Measurements from ENCODE around the gene CORO1C.
"Not testable (repeated sequence)": the region's sequence is repeated elsewhere in the genome, so short reads cannot be mapped to it uniquely, and the experiment has no call there.

CORO1C gene

DNA sequence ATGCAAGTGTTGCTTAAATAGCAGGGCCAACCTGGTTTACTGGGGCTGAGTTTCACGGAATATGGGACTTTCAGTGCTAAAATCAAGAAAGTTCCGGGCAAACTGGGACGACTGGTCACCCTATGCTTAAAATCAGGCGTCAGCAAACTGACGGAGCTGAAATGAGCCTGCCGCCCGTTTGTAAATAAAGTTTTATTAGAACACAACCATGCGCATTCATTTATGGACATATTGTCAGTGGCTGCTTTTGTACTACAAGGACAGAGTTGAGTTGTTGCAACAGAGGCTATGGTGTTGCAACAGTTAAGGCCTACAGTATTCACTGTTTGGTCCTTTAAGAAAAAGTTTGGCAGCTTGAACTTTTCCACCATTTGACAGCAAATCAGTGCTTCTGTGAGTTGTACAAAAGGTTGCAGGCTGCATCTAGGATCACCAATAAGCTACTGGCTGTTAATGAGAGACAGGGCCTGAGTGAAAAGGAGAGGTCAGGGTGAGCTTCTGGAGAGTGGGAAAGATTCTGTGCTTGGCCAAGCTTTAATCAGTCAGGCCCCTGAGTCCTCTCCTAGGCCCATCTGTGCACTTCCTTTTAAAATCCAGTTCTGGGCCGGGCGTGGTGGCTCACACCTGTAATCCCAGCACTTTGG, 111.0 kb downstream of the CORO1C start:
- in situ Hi-C loops (cut with HindIII; ENCODE audit: low sequenced_read_pairs) = no loop called here

DNA sequence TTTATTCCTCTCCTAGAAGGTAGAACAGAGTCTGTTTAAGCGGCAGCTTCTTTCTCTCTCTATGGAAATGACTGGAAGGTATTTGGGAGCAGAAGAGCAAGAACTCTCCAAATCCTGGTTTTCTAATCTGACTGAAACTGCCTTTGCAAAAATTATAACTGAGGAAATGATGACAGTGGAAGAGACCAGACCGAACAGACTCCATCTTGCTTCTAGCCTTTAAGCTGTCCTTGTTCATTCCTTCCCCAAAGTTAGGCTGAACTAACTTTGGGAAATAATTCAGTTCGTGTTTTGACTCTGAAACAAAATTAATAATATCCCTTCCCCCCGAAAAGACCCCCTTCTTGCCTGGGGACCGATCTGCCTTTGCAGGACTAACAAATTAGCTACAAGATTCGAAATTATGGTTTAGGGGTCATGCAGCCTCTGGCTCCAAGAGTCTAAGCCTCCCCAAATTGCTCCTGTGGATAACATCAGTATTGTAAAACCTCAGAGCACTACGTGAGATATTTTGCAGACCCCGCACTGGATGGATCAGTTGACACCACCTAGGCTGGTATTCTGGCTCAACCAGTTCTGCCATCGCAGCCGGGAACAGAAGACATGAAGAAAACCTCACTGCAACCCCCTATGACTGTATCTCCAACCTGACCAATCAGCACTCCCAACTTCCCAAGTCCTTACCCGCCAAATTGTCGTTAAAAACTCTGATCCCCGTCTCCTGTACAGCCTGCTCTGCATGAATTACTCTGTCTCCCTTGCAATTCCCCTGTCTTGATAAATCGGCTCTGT, 111.8 kb downstream of the CORO1C start:
- in situ Hi-C loops (cut with HindIII; ENCODE audit: low sequenced_read_pairs) = no loop called here

GRCh38 chr12:108618953-108619274, 112.4 kb downstream of the CORO1C start:
- in situ Hi-C loops (cut with HindIII; ENCODE audit: low sequenced_read_pairs) = not testable (repeated sequence)

- in situ Hi-C loops (cut with HindIII; ENCODE audit: low sequenced_read_pairs) = no loop called here
Measured at GRCh38 chr12:108618079-108618952, 113.0 kb downstream of the CORO1C start.

DNA sequence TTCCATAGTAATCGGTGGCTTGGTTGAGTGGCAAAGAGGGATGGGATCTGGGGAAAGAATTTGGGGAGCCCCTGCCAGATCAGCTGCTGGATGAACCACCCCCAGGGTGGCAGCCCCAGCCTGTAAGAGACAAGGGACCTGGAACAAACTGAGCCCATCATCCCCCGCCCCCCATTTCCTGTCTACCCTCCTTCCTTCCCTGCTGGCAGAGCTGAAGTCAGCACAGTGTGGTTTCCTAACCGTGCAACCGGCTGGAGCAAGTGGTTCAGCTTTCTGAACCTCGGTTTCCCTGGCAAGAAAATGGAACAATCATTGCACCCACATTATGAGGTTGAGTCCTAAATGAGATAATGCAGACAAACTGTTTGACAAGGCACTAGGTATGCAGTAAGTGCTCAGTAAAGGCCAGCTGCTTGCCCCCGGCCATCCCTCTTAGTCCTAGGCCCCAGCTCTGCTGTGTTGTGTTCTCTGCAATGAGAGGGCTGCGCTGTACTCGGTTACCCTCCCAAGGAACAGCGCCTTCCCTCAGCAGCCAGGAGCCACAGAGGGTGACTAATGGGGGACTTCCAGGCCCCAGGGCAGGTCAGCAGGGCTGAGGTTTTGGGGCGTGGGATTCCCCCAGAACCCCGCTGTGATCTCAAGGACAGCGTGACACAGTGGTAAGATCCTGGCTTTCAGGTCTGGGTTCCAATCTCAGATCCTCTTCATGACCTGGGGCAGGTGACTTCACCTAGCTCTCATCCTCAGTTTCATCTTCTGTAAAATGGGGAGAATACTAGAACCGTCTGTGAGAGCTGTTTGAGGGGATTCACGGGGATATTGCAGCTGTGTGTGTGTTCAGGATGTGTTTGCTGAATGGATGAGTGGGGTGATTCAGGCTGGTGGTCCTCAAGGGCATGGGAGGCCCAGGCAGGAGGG, 114.1 kb downstream of the CORO1C start:
- in situ Hi-C loops (cut with HindIII; ENCODE audit: low sequenced_read_pairs) = no loop called here

DNA sequence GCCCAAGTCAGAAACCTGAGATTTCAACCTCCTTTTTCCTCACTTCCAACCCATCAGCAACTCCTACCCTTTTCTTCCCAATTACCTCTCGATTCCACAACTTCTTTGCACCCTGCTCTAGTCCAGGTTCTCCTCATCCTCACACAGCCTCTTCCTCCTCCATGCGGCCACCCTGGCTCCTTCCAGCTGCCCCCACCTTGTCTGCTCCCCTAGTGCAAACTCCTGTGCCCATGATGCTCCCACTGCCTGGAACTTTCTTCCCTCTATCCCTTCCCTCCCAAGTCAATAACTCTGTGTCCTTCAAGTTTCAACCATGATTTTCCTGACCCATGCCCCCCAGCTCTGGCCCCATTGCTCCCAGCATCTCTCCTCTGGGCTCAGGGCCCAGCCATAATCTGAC, 115.0 kb downstream of the CORO1C start:
- in situ Hi-C loops (cut with HindIII; ENCODE audit: low sequenced_read_pairs) = no loop called here

GRCh38 chr12:108615918-108616317, 115.4 kb downstream of the CORO1C start:
- in situ Hi-C loops (cut with HindIII; ENCODE audit: low sequenced_read_pairs) = no loop called here

DNA sequence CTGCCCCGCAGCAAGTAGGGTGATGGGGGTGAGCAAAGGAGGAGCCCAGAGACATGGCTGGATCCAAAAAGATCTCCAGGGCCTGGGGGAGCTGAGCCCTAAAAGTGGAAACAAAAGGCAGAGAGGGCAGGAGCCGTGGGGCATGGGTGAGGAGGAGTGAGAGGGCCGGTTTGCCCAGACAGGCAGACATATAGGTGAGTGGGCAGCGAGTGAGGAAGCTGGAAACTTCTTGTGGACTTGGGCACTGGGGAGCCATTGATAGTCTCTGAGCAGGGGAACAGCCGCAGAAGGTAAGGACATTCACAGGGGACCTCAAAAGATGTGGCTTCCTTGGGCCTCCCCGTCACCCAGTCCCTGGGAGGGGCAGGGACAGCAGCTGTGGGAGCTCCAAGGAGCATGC, 116.7 kb downstream of the CORO1C start:
- in situ Hi-C loops (cut with HindIII; ENCODE audit: low sequenced_read_pairs) = no loop called here

- in situ Hi-C loops (cut with HindIII; ENCODE audit: low sequenced_read_pairs) = no loop called here
Measured at GRCh38 chr12:108614041-108614440, 117.3 kb downstream of the CORO1C start.

- in situ Hi-C loops (cut with HindIII; ENCODE audit: low sequenced_read_pairs) = no loop called here
Measured at GRCh38 chr12:108613548-108613947, 117.8 kb downstream of the CORO1C start.

GRCh38 chr12:108612788-108613282, 118.5 kb downstream of the CORO1C start:
- in situ Hi-C loops (cut with HindIII; ENCODE audit: low sequenced_read_pairs) = no loop called here

- in situ Hi-C loops (cut with HindIII; ENCODE audit: low sequenced_read_pairs) = no loop called here
Measured at GRCh38 chr12:108611884-108612415, 119.4 kb downstream of the CORO1C start.

DNA sequence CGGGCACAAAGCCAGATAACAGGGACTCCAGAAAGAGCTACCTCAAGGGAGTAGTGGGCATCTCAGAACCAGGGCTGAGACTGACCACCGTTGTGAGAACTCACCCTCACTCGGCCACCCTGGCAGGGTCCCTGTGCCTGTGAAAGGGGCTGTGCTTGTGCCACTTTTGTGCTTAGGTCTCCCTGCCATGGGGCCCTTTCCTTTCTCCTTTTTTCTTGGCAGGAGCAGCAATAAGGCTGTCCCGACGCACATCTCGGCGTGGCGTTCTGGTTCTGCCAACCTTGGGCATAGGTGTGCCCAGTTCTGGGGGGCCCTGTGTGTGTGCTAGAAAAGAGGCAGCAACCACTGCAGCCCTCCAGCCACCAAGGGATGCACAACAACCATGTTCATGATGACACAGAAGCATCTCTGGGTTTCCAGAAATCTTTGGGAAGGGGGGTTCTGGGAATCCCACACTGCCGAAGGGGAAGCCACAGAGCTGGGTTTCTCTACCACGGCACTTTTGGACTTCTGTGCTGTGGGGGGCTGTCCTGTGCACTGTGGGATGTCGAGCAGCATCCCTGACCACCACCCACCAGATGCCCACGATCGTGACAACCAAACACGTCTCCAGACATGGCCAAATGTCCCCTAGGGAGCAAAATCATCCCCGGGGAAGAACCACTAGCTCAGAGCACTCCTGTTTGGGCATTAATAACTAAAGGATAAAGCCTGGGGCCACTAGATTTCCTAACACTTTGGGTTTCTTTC, 120.3 kb downstream of the CORO1C start:
- in situ Hi-C loops (cut with HindIII; ENCODE audit: low sequenced_read_pairs) = no loop called here

DNA sequence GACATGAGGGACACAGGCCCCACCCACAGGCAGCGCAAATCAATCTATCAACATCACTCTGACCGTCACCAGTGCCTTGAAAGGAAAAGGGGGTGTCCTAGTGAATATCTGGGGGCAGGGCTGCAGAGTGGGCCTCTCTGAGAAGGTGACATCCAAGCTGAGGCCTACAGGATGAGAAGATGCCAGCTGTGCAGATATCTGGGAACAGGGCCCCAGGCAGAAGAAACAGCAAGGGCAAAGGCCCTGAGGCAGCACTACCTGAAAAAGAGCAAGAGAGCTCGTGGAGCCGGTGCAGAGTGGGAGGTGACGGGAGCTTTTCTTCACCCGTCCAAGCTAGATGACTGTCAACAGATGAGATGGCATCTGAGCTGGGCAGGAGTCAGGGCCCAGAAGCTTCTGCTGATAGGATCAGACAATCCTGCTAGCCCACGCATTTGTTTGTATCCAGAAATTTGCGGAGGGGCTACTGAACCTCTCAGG, 120.9 kb downstream of the CORO1C start:
- in situ Hi-C loops (cut with HindIII; ENCODE audit: low sequenced_read_pairs) = no loop called here

- in situ Hi-C loops (cut with HindIII; ENCODE audit: low sequenced_read_pairs) = loop anchor here (5.0 kb wide), 1 partner anchor 33 kb away; no protein-coding TSS in a partner anchor
Measured at GRCh38 chr12:108609537-108610335, 121.6 kb downstream of the CORO1C start.

- in situ Hi-C loops (cut with HindIII; ENCODE audit: low sequenced_read_pairs) = loop anchor here (5.0 kb wide), 1 partner anchor 34 kb away; no protein-coding TSS in a partner anchor
Measured at GRCh38 chr12:108608616-108609015, 122.7 kb downstream of the CORO1C start.

GRCh38 chr12:108607981-108608600, 123.2 kb downstream of the CORO1C start:
- in situ Hi-C loops (cut with HindIII; ENCODE audit: low sequenced_read_pairs) = loop anchor here (5.0 kb wide), 1 partner anchor 34 kb away; no protein-coding TSS in a partner anchor

DNA sequence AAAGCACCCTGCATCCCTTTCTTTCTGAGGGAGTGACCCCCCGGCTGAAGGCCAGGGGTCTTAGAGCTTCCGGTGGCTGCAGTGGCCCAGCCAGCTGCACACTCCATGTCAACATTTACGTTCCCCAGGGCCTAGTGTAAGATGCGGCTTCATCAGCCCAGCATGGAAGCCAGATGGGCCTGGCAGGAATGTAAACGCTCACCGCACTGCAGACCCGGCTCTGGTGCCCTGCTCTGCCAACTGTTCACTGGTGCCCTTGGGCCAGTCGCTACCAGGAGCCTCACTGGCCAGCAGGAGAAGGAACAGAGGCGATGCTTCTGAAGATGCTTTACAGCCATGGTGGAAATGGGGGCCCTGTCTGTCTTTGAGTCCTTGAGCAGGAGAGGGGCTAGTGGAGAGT, 124.8 kb downstream of the CORO1C start:
- in situ Hi-C loops (cut with HindIII; ENCODE audit: low sequenced_read_pairs) = loop anchor here (5.0 kb wide), 1 partner anchor 36 kb away; no protein-coding TSS in a partner anchor

Data from DLD1 (cell line).